GM10266 (cell line): ENCODE measurements around the gene CYP2W1.

Source experiments
- DNase-seq: peaks from one replicate; pipeline ENCODE4 v3.0.0; 2012; ENCODE audit errors: extremely low spot score
- CTCF ChIP-seq: IDR thresholded peaks from 2 replicates; pipeline ENCODE4 v1.5.1; 2012; ENCODE audit warnings: mild to moderate bottlenecking, low read depth; ENCODE audit not compliant: control insufficient read depth, insufficient read depth; ENCODE audit errors: missing control alignments

CYP2W1 gene

GRCh38 chr7:977326-978048, 5.5 kb upstream of the CYP2W1 start:
- no peak for TF ChIP-seq CTCF
- DNase-seq: no peak

- no peak for DNase-seq
- no peak for TF ChIP-seq CTCF
These were observed 5.0 kb upstream of the CYP2W1 start for GRCh38 chr7:978049-978346.

GRCh38 chr7:978416-979091, 4.4 kb upstream of the CYP2W1 start:
- no peak for TF ChIP-seq CTCF
- no peak for DNase-seq

- TF ChIP-seq CTCF: no peak
- DNase-seq: no peak
These were observed 3.8 kb upstream of the CYP2W1 start for GRCh38 chr7:979151-979550.

- DNase-seq: no peak
- TF ChIP-seq CTCF: no peak
These were observed 3.0 kb upstream of the CYP2W1 start for GRCh38 chr7:979886-980571.

GRCh38 chr7:981793-982510, 1.0 kb upstream of the CYP2W1 start:
- no peak for TF ChIP-seq CTCF
- no peak for DNase-seq
